CD14-positive monocyte (primary cell): ENCODE measurements around the gene KCNMB1. TPM values are rescaled to one million over a fixed set of nuclear protein-coding genes. Genes with fewer than 3 reads are reported as not detected.
A peak's percentile ranks its signal among the peaks of the same experiment; 100 is the strongest.

Experiments used
- DNase-seq, 3 donors: peaks; one replicate each; pipeline ENCODE4 v3.0.0-alpha.2; 2011 to 2022
- H2AFZ ChIP-seq: 2 replicates; pipeline ENCODE4 v1.6.0; 2012; ENCODE audit warnings: mild to moderate bottlenecking, low read depth, low read length, inconsistent platforms; ENCODE audit not compliant: insufficient read depth, poor library complexity, severe bottlenecking
- H3K27ac ChIP-seq, 2 donors: 1 replicate in 1 of 2; 2 replicates in 1 of 2; pipeline ENCODE4 v1.5.1; 2012 to 2013; ENCODE audit warnings: low read length in 2 of 2, control low read depth in 1 of 2, inconsistent platforms in 1 of 2, low read depth in 1 of 2, mild to moderate bottlenecking in 1 of 2
- H3K27me3 ChIP-seq, 2 donors: one replicate each; pipeline versions ENCODE4 v1.6.0 to v1.6.1; 2011 to 2013; ENCODE audit warnings: low read length in 2 of 2; ENCODE audit not compliant: control insufficient read depth in 2 of 2, insufficient read depth in 2 of 2
- H3K36me3 ChIP-seq, 2 donors: replicated peaks in 1 of 2; 1 replicate in 1 of 2; 2 replicates in 1 of 2; pipeline versions ENCODE4 v1.5.1 to v1.6.1; 2012 to 2013; ENCODE audit warnings: low read length in 2 of 2, control low read depth in 1 of 2, inconsistent platforms in 1 of 2, mild to moderate bottlenecking in 1 of 2; ENCODE audit not compliant: insufficient read depth in 2 of 2, control insufficient read depth in 1 of 2
- H3K4me1 ChIP-seq, 2 donors: 1 replicate in 1 of 2; 2 replicates in 1 of 2; pipeline versions ENCODE4 v1.5.1 to v1.6.1; 2012 to 2013; ENCODE audit warnings: low read length in 2 of 2, control low read depth in 1 of 2, inconsistent platforms in 1 of 2, mild to moderate bottlenecking in 1 of 2, moderate library complexity in 1 of 2; ENCODE audit not compliant: insufficient read depth in 2 of 2, control insufficient read depth in 1 of 2
- H3K4me2 ChIP-seq: replicated peaks from 2 replicates; pipeline ENCODE3; 2012; ENCODE audit warnings: low read length, moderate library complexity, mild to moderate bottlenecking; ENCODE audit not compliant: poor library complexity, severe bottlenecking; ENCODE audit errors: extremely low read depth
- H3K4me3 ChIP-seq, 3 experiments: fragments of 200-600 bp in 1 of 3; sonication (generic) in 1 of 3; replicated peaks in 1 of 3; 1 replicate in 2 of 3; 2 replicates in 1 of 3; pipeline ENCODE4 v1.5.1; 2011 to 2013; ENCODE audit warnings: low read length in 3 of 3, mild to moderate bottlenecking in 3 of 3, control low read depth in 2 of 3, low read depth in 2 of 3, inconsistent platforms in 1 of 3, moderate library complexity in 1 of 3
- H3K79me2 ChIP-seq: 2 replicates; pipeline ENCODE4 v1.6.0; 2012; ENCODE audit warnings: mild to moderate bottlenecking, control low read depth, inconsistent platforms, low read length, moderate library complexity; ENCODE audit not compliant: insufficient read depth
- H3K9ac ChIP-seq: 2 replicates; pipeline ENCODE4 v1.6.0; 2017; ENCODE audit warnings: low read length, mild to moderate bottlenecking; ENCODE audit not compliant: insufficient read depth, poor library complexity, severe bottlenecking
- H3K9me3 ChIP-seq, 2 donors: replicated peaks in 1 of 2; 1 replicate in 1 of 2; 2 replicates in 1 of 2; pipeline versions ENCODE4 v1.5.1 to v1.6.1; 2012 to 2013; ENCODE audit warnings: low read length in 2 of 2, control low read depth in 1 of 2; ENCODE audit not compliant: control insufficient read depth in 1 of 2, insufficient read depth in 1 of 2
- H4K20me1 ChIP-seq: 2 replicates; pipeline ENCODE4 v1.6.0; 2012; ENCODE audit warnings: mild to moderate bottlenecking, low read length, control low read depth, moderate library complexity; ENCODE audit not compliant: insufficient read depth
- H3K27ac Mint-ChIP-seq, 7 donors: one replicate each; pipeline ENCODE4 v1.8.0; 2020; ENCODE audit warnings: mild to moderate bottlenecking in 7 of 7, mixed read lengths in 7 of 7, moderate library complexity in 6 of 7, inconsistent platforms in 2 of 7
- H3K27me3 Mint-ChIP-seq, 3 donors: one replicate each; pipeline ENCODE4 v1.8.0; 2021 to 2022; ENCODE audit warnings: low read depth in 3 of 3, mild to moderate bottlenecking in 3 of 3, mixed read lengths in 3 of 3, moderate library complexity in 3 of 3, inconsistent platforms in 1 of 3
- H3K36me3 Mint-ChIP-seq, 2 donors: one replicate each; pipeline ENCODE4 v1.8.0; 2020; ENCODE audit warnings: mixed read lengths in 2 of 2, inconsistent platforms in 1 of 2, mild to moderate bottlenecking in 1 of 2
- H3K4me1 Mint-ChIP-seq: one replicate; pipeline ENCODE4 v1.8.0; 2020; ENCODE audit warnings: mild to moderate bottlenecking, mixed read lengths
- H3K4me3 Mint-ChIP-seq, 2 donors: one replicate each; pipeline ENCODE4 v1.8.0; 2020; ENCODE audit warnings: mild to moderate bottlenecking in 2 of 2, mixed read lengths in 2 of 2, moderate library complexity in 1 of 2
- H3K9me3 Mint-ChIP-seq, 7 donors: one replicate each; pipeline ENCODE4 v1.8.0; 2020 to 2022; ENCODE audit warnings: mixed read lengths in 7 of 7, mild to moderate bottlenecking in 6 of 7, moderate library complexity in 6 of 7, inconsistent platforms in 2 of 7
- WGBS: methylation state at CpG from one replicate; pipeline ENCODE4 v1.1.5; 2013; ENCODE audit warnings: missing lambda C conversion rate; ENCODE audit not compliant: insufficient coverage; 5-methylcytosine and 5-hydroxymethylcytosine counted together
- intact Hi-C, 2 donors: fragments of 100-400 bp; cut with micrococcal nuclease; formaldehyde crosslinking; loops; one replicate each; pipeline versions ENCODE4 v1.15.0 to v1.15.1; 2023
- polyA plus RNA-seq, 3 donors: library from polyadenylated mRNA; depleted of rRNA in 1 of 3; unstranded in 2 of 3; stranded (reverse) in 1 of 3; fragments of 300-500 nt in 2 of 3; fragments of >200 nt in 1 of 3; fragmentation: Illumina TruSeq in 2 of 3; gene quantifications; 1 replicate in 2 of 3; 2 replicates in 1 of 3; pipeline ENCODE4 v1.2.3, GENCODE V29; 2012 to 2021
- TF ChIP-seq, protein P1 (sequence below): fragments of 200-600 bp; IDR thresholded peaks from one replicate; pipeline ENCODE4 v1.8.0; 2022; ENCODE audit warnings: antibody characterized with exemption, mild to moderate bottlenecking

Gene KCNMB1
- polyA plus RNA-seq, 3 donors, result 0.79 to 20.8 (median 1.2) TPM

DNA sequence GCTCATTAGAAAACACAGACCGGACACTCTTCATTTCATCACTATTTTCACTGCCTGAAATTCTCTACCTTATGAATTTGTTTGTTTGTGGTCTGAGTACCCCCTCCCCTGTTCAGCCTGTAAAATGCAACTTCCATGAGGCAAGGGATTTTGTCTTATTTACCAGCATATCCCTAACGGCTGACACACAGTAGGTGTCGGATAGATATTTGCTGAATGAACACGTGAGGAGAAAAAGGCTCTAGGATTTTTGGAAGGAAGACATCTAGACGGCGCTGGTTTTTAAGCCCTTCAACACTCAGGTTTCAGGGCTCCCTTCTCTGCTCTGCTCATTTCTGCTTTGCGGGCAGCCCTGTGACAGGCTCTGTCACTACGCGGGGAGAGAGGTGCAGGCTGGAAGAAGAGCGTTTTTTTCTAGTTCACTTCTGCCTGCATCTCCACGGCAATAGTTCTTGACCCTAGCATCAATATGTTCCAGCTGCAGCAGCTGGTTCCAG, 41.0 kb downstream of the KCNMB1 start:
- WGBS, result 45% methylated on average over 4 of the region's 11 CpGs

GRCh38 chr5:170347022-170347567, 42.1 kb downstream of the KCNMB1 start:
- Histone ChIP-seq H4K20me1 (no peaks in the 10 kb centered on the region), H3K4me3 (no peak overlapping the region), H3K79me2 (no peaks in the 10 kb centered on the region), H3K36me3 (no peaks in the 10 kb centered on the region), H3K9ac (no peak overlapping the region), H3K27ac (no peak overlapping the region), H2AFZ (no peak overlapping the region), H3K4me2 (no peak overlapping the region), H3K9me3 (peaks cover 0 to 7% of the 10 kb centered on the region in 2 donors), H3K27me3 (no peaks in the 10 kb centered on the region), H3K4me1 (peaks cover 11 to 20% of the 10 kb centered on the region in 2 donors)
- WGBS, result 97% methylated on average over 8 of the region's 9 CpGs
- Mint-ChIP-seq H3K27ac (no peak overlapping the region), H3K4me3 (peak overlapping the region in 1 of 2 donors; percentile 29), H3K27me3 (peaks cover 0 to 1% (median 0%) of the 10 kb centered on the region in 3 donors), H3K4me1 (peaks cover 31% of the 10 kb centered on the region), H3K36me3 (peaks cover 0 to 5% of the 10 kb centered on the region in 2 donors), H3K9me3 (peaks cover 0 to 12% (median 5%) of the 10 kb centered on the region in 7 donors)
- intact Hi-C loops, result loop anchor here in 1 of 2 donors (10.0 kb wide), 1 partner anchor 242 kb away; the partner anchor contains the start of gene FOXI1
- TF ChIP-seq, protein P1, sequence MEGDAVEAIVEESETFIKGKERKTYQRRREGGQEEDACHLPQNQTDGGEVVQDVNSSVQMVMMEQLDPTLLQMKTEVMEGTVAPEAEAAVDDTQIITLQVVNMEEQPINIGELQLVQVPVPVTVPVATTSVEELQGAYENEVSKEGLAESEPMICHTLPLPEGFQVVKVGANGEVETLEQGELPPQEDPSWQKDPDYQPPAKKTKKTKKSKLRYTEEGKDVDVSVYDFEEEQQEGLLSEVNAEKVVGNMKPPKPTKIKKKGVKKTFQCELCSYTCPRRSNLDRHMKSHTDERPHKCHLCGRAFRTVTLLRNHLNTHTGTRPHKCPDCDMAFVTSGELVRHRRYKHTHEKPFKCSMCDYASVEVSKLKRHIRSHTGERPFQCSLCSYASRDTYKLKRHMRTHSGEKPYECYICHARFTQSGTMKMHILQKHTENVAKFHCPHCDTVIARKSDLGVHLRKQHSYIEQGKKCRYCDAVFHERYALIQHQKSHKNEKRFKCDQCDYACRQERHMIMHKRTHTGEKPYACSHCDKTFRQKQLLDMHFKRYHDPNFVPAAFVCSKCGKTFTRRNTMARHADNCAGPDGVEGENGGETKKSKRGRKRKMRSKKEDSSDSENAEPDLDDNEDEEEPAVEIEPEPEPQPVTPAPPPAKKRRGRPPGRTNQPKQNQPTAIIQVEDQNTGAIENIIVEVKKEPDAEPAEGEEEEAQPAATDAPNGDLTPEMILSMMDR, result no peak
- DNase-seq, result no peak

More for the DNA sequence above, 41.0 kb downstream of the KCNMB1 start:
- H3K9ac ChIP-seq, result no peak overlapping the region
- Mint-ChIP-seq H3K27me3 (peaks cover 0 to 1% (median under 1%) of the 10 kb centered on the region in 3 donors), H3K4me3 (peak overlapping the region in 1 of 2 donors; percentile 46), H3K27ac (peak overlapping the region in 4 of 7 donors; percentile 8 to 52 (median 36)), H3K36me3 (peaks cover 0 to 5% of the 10 kb centered on the region in 2 donors), H3K9me3 (peaks cover 0 to 12% (median 5%) of the 10 kb centered on the region in 7 donors), H3K4me1 (peaks cover 36% of the 10 kb centered on the region)
- H3K4me3 ChIP-seq, result no peak overlapping the region
- intact Hi-C loops, result loop anchor here in 1 of 2 donors (10.0 kb wide), 1 partner anchor 243 kb away; the partner anchor contains the start of gene FOXI1
- peaks cover 15 to 24% of the 10 kb centered on the region in 2 donors for H3K4me1 ChIP-seq
- no peaks in the 10 kb centered on the region for H3K27me3 ChIP-seq
- no peaks in the 10 kb centered on the region for H3K79me2 ChIP-seq
- H3K4me2 ChIP-seq, result no peak overlapping the region
- H2AFZ ChIP-seq, result no peak overlapping the region
- H3K27ac ChIP-seq, result no peak overlapping the region
- H3K9me3 ChIP-seq, result peaks cover 0 to 7% of the 10 kb centered on the region in 2 donors
- H3K36me3 ChIP-seq, result no peaks in the 10 kb centered on the region
- no peaks in the 10 kb centered on the region for H4K20me1 ChIP-seq
- peak in 2 of 3 donors; percentile 22 to 35 for DNase-seq
- TF ChIP-seq, protein P1, result peak; percentile 38
